Measurements from ENCODE around the gene PLCB1.

DNA sequence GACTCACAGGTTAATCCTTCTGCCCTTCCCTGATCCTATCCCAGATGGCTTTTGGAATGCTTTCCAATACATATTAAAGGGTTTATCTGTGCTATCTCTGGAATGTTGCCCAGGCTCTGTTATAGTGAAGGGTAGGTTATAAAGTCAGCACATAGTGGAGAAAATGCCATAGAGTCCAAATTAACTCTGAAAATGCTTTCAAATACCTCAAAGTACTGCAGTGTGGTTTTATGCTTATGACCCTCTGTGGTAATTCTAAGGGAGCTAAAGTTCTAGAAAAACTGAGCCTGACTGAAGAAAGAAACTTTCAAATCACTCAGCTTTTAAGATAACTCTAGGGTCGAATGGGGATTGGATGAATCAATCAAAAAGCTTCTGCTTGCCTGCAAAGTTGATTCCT lies 159.8 kb downstream of the PLCB1 start:
- TF ChIP-seq CTCF (optimal IDR thresholded peaks at IDR 0.05 in 1 of 3, IDR thresholded peaks at IDR 0.05 in 1 of 3, conservative IDR thresholded peaks at IDR 0.05 in 1 of 3; ENCODE audit: extremely low read depth in 1 of 3, insufficient read depth in 2 of 3, low read length in 3 of 3) (no peak), EZH2 (IDR thresholded peaks at IDR 0.05; ENCODE audit: low read length) (no peak)

Measured in keratinocyte (primary cell).